IMR-90 (cell line): ENCODE results near the gene LTO1. TPM values are rescaled to one million over a fixed set of nuclear protein-coding genes. Genes with fewer than 3 reads are reported as not detected.

Source experiments
- ATAC-seq: fragments of 200-7000 bp; cut with Tn5 transposase; 2 replicates; pipeline ENCODE4 v1.9.1; 2020; ENCODE audit warnings: low read depth, mild to moderate bottlenecking, moderate library complexity
- BruUV-seq: library from RNA; stranded (reverse); fragments of 400-500 nt; replicated peaks from 2 replicates; lab custom pipeline; 2021; lab: Mats Ljungman, UMichigan
- CTCF ChIA-PET: fragments of 300-600 bp; formaldehyde crosslinking; extraction: SDS; loops from one replicate; lab custom pipeline; 2021; ENCODE audit warnings: antibody characterized with exemption; lab: Yijun Ruan, JAX
- POLR2A ChIA-PET: fragments of 300-600 bp; sonication (Branson Sonifier 250); formaldehyde crosslinking; loops from one replicate; lab custom pipeline; 2022; ENCODE audit warnings: antibody characterized with exemption; ENCODE audit not compliant: unreplicated experiment; lab: Charles Lee
- DNase-seq: peaks from one replicate; pipeline ENCODE4 v3.0.0; 2013
- H2AFZ ChIP-seq: replicated peaks from 2 replicates; pipeline ENCODE3; 2013; ENCODE audit warnings: low read length, mild to moderate bottlenecking; ENCODE audit not compliant: poor library complexity
- H2AK5ac ChIP-seq: 2 replicates; pipeline ENCODE4 v1.6.1; 2013; ENCODE audit warnings: low read depth, low read length, inconsistent platforms
- H2AK9ac ChIP-seq: replicated peaks from 2 replicates; pipeline ENCODE3; 2013; ENCODE audit warnings: mild to moderate bottlenecking, low read depth, low read length, moderate library complexity; ENCODE audit not compliant: poor library complexity
- H2BK120ac ChIP-seq: 2 replicates; pipeline ENCODE4 v1.6.1; 2013; ENCODE audit warnings: low read depth, low read length, inconsistent platforms
- H2BK15ac ChIP-seq: 3 replicates; pipeline ENCODE4 v1.6.1; 2013; ENCODE audit warnings: low read depth, low read length, inconsistent platforms
- H2BK20ac ChIP-seq: 2 replicates; pipeline ENCODE4 v1.6.1; 2013; ENCODE audit warnings: low read depth, mild to moderate bottlenecking, inconsistent platforms, low read length, moderate library complexity
- H2BK5ac ChIP-seq: 2 replicates; pipeline ENCODE4 v1.6.1; 2013; ENCODE audit warnings: mild to moderate bottlenecking, low read depth, low read length, inconsistent platforms; ENCODE audit not compliant: poor library complexity, severe bottlenecking
- H3K14ac ChIP-seq: replicated peaks from 2 replicates; pipeline ENCODE4 v1.6.1; 2013; ENCODE audit warnings: low read depth, low read length, inconsistent platforms
- H3K18ac ChIP-seq: 2 replicates; pipeline ENCODE4 v1.6.1; 2013; ENCODE audit warnings: low read depth, low read length, control low read depth
- H3K23ac ChIP-seq: 2 replicates; pipeline ENCODE4 v1.6.1; 2013; ENCODE audit warnings: low read depth, low read length, inconsistent platforms
- H3K27ac ChIP-seq: 2 replicates; pipeline ENCODE4 v1.5.1; 2013; ENCODE audit warnings: mild to moderate bottlenecking, control low read depth, low read length; ENCODE audit not compliant: insufficient read depth
- H3K27me3 ChIP-seq: 2 replicates; pipeline ENCODE4 v1.6.1; 2013; ENCODE audit warnings: low read length; ENCODE audit not compliant: control insufficient read depth, insufficient read depth
- H3K36me3 ChIP-seq: 2 replicates; pipeline ENCODE4 v1.6.1; 2013; ENCODE audit warnings: low read length, mixed read lengths; ENCODE audit not compliant: control insufficient read depth, insufficient read depth
- H3K4ac ChIP-seq: 2 replicates; pipeline ENCODE4 v1.6.1; 2013; ENCODE audit warnings: low read depth, low read length, inconsistent platforms
- H3K4me1 ChIP-seq: 2 replicates; pipeline ENCODE4 v1.6.1; 2013; ENCODE audit warnings: low read length, mixed read lengths; ENCODE audit not compliant: control insufficient read depth, insufficient read depth
- H3K4me2 ChIP-seq: 2 replicates; pipeline ENCODE4 v1.6.1; 2013; ENCODE audit warnings: low read depth, mild to moderate bottlenecking, control low read depth, low read length, moderate library complexity
- H3K4me3 ChIP-seq: 2 replicates; pipeline ENCODE4 v1.5.1; 2013; ENCODE audit warnings: low read depth, mild to moderate bottlenecking, control low read depth, low read length, moderate library complexity; ENCODE audit not compliant: insufficient read depth
- H3K56ac ChIP-seq: 2 replicates; pipeline ENCODE4 v1.6.1; 2013; ENCODE audit warnings: low read length, inconsistent platforms; ENCODE audit not compliant: insufficient read depth; ENCODE audit errors: extremely low read depth
- H3K79me1 ChIP-seq, 2 experiments: 2 replicates each; pipeline ENCODE4 v1.6.1; 2013; ENCODE audit warnings: low read length in 2 of 2, inconsistent platforms in 1 of 2, low read depth in 1 of 2
- H3K9ac ChIP-seq: 2 replicates; pipeline ENCODE4 v1.6.1; 2013; ENCODE audit warnings: low read depth, low read length, control low read depth
- H3K9me1 ChIP-seq: 2 replicates; pipeline ENCODE4 v1.6.1; 2013; ENCODE audit warnings: low read length, inconsistent platforms; ENCODE audit not compliant: insufficient read depth
- H3K9me3 ChIP-seq: 2 replicates; pipeline ENCODE4 v1.6.1; 2013; ENCODE audit warnings: low read length; ENCODE audit not compliant: control insufficient read depth, insufficient read depth
- H4K20me1 ChIP-seq: 2 replicates; pipeline ENCODE4 v1.6.1; 2013; ENCODE audit warnings: low read length, inconsistent platforms; ENCODE audit not compliant: insufficient read depth
- H4K5ac ChIP-seq: 2 replicates; pipeline ENCODE4 v1.6.1; 2013; ENCODE audit warnings: mild to moderate bottlenecking, low read depth, low read length, control low read depth
- H4K8ac ChIP-seq, 2 experiments: 2 replicates each; pipeline ENCODE4 v1.6.1; 2013; ENCODE audit warnings: low read depth in 2 of 2, low read length in 2 of 2, control low read depth in 1 of 2, inconsistent platforms in 1 of 2
- H4K91ac ChIP-seq: 2 replicates; pipeline ENCODE4 v1.6.1; 2013; ENCODE audit warnings: low read depth, low read length, inconsistent platforms; ENCODE audit not compliant: insufficient read depth
- BHLHE40 ChIP-seq: fragments of 150-350 bp; IDR thresholded peaks from 2 replicates; pipeline ENCODE4 v1.6.1; 2016; ENCODE audit warnings: mild to moderate bottlenecking, low read depth, low read length
- CEBPB ChIP-seq: IDR thresholded peaks from 2 replicates; pipeline ENCODE4 v1.6.1; 2012; ENCODE audit warnings: low read depth, low read length, improper control_type of control experiment
- CHD1 ChIP-seq: IDR thresholded peaks from 2 replicates; pipeline ENCODE4 v1.6.1; 2012; ENCODE audit warnings: low read depth, low read length, improper control_type of control experiment
- CTCF ChIP-seq: conservative IDR thresholded peaks from 2 replicates; pipeline ENCODE4 v1.5.1; 2012; ENCODE audit warnings: mild to moderate bottlenecking, low read depth, low read length, improper control_type of control experiment
- ELK1 ChIP-seq: fragments of 150-350 bp; IDR thresholded peaks from 2 replicates; pipeline ENCODE4 v1.6.1; 2016; ENCODE audit warnings: low read depth, mild to moderate bottlenecking, low read length, moderate library complexity, borderline replicate concordance
- FOS ChIP-seq: fragments of 150-350 bp; IDR thresholded peaks from 2 replicates; pipeline ENCODE4 v1.6.1; 2016; ENCODE audit warnings: low read depth, low read length
- MAFK ChIP-seq: IDR thresholded peaks from 2 replicates; pipeline ENCODE4 v1.6.1; 2012; ENCODE audit warnings: low read depth, low read length, improper control_type of control experiment
- MAZ ChIP-seq: IDR thresholded peaks from 2 replicates; pipeline ENCODE4 v1.6.1; 2012; ENCODE audit warnings: low read depth, mild to moderate bottlenecking, low read length, improper control_type of control experiment, moderate library complexity, borderline replicate concordance
- MXI1 ChIP-seq: IDR thresholded peaks from 2 replicates; pipeline ENCODE4 v1.6.1; 2012; ENCODE audit warnings: low read depth, mild to moderate bottlenecking, low read length, moderate library complexity, borderline replicate concordance
- NFE2L2 ChIP-seq: fragments of 150-350 bp; IDR thresholded peaks from 2 replicates; pipeline ENCODE4 v1.6.1; 2016; ENCODE audit warnings: low read depth, mild to moderate bottlenecking, low read length
- POLR2A ChIP-seq: IDR thresholded peaks from 2 replicates; pipeline ENCODE4 v1.6.1; 2012; ENCODE audit warnings: mild to moderate bottlenecking, low read depth, low read length
- RAD21 ChIP-seq: IDR thresholded peaks from 2 replicates; pipeline ENCODE4 v1.6.1; 2012; ENCODE audit warnings: low read length, improper control_type of control experiment
- RCOR1 ChIP-seq: IDR thresholded peaks from 2 replicates; pipeline ENCODE4 v1.6.1; 2012; ENCODE audit warnings: mild to moderate bottlenecking, low read length, improper control_type of control experiment; ENCODE audit not compliant: insufficient replicate concordance
- RFX5 ChIP-seq: IDR thresholded peaks from 2 replicates; pipeline ENCODE4 v1.8.0; 2012; ENCODE audit warnings: low read depth, mild to moderate bottlenecking, low read length, moderate library complexity
- SMC3 ChIP-seq: fragments of 150-350 bp; IDR thresholded peaks from 2 replicates; pipeline ENCODE4 v1.6.1; 2016; ENCODE audit warnings: low read depth, mild to moderate bottlenecking, antibody characterized with exemption, low read length, moderate library complexity
- USF2 ChIP-seq: fragments of 150-350 bp; IDR thresholded peaks from 2 replicates; pipeline ENCODE4 v1.6.1; 2017; ENCODE audit warnings: mild to moderate bottlenecking, antibody characterized with exemption, low read length, low read depth
- WGBS, 2 experiments: methylation state at CpG; one replicate each; pipeline versions ENCODE4 v1.1.5 to v1.1.7; 2013; ENCODE audit warnings: missing lambda C conversion rate in 2 of 2; ENCODE audit not compliant: insufficient read length in 1 of 2; ENCODE audit errors: extremely low coverage in 2 of 2; 5-methylcytosine and 5-hydroxymethylcytosine counted together
- dilution Hi-C: fragments of 300-500 bp; cut with HindIII; formaldehyde crosslinking; loops from one replicate; pipeline ENCODE4 v1.14.3; 2018; ENCODE audit warnings: low sequenced_read_pairs; ENCODE audit not compliant: unreplicated experiment
- in situ Hi-C: fragments of 300-500 bp; cut with MboI; formaldehyde crosslinking; loops from 3 replicates; pipeline ENCODE4 v1.14.3; 2019; ENCODE audit warnings: low sequenced_read_pairs, inconsistent platforms, mixed read lengths
- intact Hi-C: fragments of 100-400 bp; cut with micrococcal nuclease; formaldehyde crosslinking; loops from 2 replicates; pipeline ENCODE4 v1.10.0; 2022
- polyA plus RNA-seq, 3 experiments: library from polyadenylated mRNA; depleted of rRNA; stranded (reverse); fragments of >200 nt; gene quantifications; 2 replicates each; pipeline ENCODE4 v1.2.3, GENCODE V29; 2012; ENCODE audit warnings: low replicate concordance in 1 of 3
- total RNA-seq: library from RNA; depleted of rRNA; stranded (reverse); fragments of >200 nt; gene quantifications from 2 replicates; pipeline ENCODE4 v1.2.3, GENCODE V29; 2012

LTO1 gene
- total and polyA plus RNA-seq, 2 of the 4 experiments (the other 2 are of a cell fraction), result 8.2 to 23.5 TPM

GRCh38 chr11:69669486-69669885 is 5.7 kb downstream of the LTO1 start:
- WGBS, 2 experiments, result 92% methylated on average over 16 of the region's 19 CpGs; no CpG with 5 or more reads in 1 of the 2 experiments
- BruUV-seq, result no TSS peak
- TF ChIP-seq FOS (no peak), RCOR1 (no peak), RFX5 (no peak), USF2 (no peak), CHD1 (no peak), MAFK (no peak), POLR2A (no peak), CEBPB (no peak), NFE2L2 (no peak), CTCF (no peak), MAZ (no peak), ELK1 (no peak), RAD21 (no peak), MXI1 (no peak), BHLHE40 (no peak), SMC3 (no peak)
- intact Hi-C loops (no loop called here), in situ Hi-C loops (loop anchor here (25.0 kb wide), 2 partner anchors 732 to 1057 kb away; no protein-coding TSS in a partner anchor), dilution Hi-C loops (no loop called here)
- H2AFZ ChIP-seq, result no peak overlapping the region
- peaks cover 15% of the 10 kb centered on the region for H4K20me1 ChIP-seq
- H4K8ac ChIP-seq, result no peak overlapping the region
- H3K18ac ChIP-seq, result no peak overlapping the region
- H2AK9ac ChIP-seq, result no peak overlapping the region
- no peak overlapping the region for H4K5ac ChIP-seq
- H3K4me2 ChIP-seq, result no peak overlapping the region
- H3K79me1 ChIP-seq, result peaks cover 27 to 70% of the 10 kb centered on the region in 2 experiments
- H2BK20ac ChIP-seq, result no peak overlapping the region
- no peak overlapping the region for H2BK120ac ChIP-seq
- ATAC-seq, result no peak
- peaks cover 37% of the 10 kb centered on the region for H3K36me3 ChIP-seq
- no peak overlapping the region for H2AK5ac ChIP-seq
- no peak for DNase-seq
- ChIA-PET CTCF (interaction anchor here (0.9 to 2.3 kb wide), 3 partner anchors 227 to 567 kb away, joined by 3 to 9 read pairs (median 3); no protein-coding TSS in a partner anchor), POLR2A (no interaction called here)
- peaks cover 7% of the 10 kb centered on the region for H3K4me1 ChIP-seq
- no peak overlapping the region for H3K9ac ChIP-seq
- H4K91ac ChIP-seq, result no peak overlapping the region
- H3K27me3 ChIP-seq, result no peaks in the 10 kb centered on the region
- H2BK15ac ChIP-seq, result no peak overlapping the region
- no peak overlapping the region for H3K27ac ChIP-seq
- no peak overlapping the region for H3K4me3 ChIP-seq
- H3K9me3 ChIP-seq, result no peaks in the 10 kb centered on the region
- H3K9me1 ChIP-seq, result no peaks in the 10 kb centered on the region; the same call in 1 of the 2 replicates
- no peak overlapping the region for H3K23ac ChIP-seq
- no peak overlapping the region for H3K14ac ChIP-seq
- no peak overlapping the region for H3K4ac ChIP-seq
- no peak overlapping the region for H3K56ac ChIP-seq
- H2BK5ac ChIP-seq, result no peak overlapping the region
